HG03342 (cell line): ENCODE measurements around the gene GNB4.

Experiments used
- ATAC-seq: cut with Tn5 transposase; IDR thresholded peaks from one replicate; pipeline ENCODE4 v1.9.1; 2021; ENCODE audit warnings: mild to moderate bottlenecking, moderate library complexity; ENCODE audit not compliant: unreplicated experiment

The GNB4 gene

DNA sequence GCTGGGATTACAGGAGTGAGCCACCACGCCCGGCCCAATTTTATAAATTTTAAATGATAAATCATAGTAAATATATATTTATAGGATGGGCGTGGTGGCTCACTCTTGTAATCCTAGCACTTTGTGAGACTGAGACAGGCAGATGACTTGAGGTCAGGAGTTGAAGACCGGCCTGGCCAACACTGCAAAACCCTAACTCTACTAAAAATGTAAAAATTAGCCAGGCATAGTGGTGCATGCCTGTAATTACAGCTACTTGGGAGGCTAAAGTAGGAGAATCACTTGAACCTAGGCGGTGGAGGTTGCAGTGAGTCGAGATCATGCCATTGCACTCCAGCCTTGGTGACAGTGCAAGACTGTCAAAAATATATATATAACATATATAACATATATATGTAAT lies 77.3 kb downstream of the GNB4 start:
- no peak for ATAC-seq

- no peak for ATAC-seq
Measured at GRCh38 chr3:179369621-179370020, 81.6 kb downstream of the GNB4 start.

DNA sequence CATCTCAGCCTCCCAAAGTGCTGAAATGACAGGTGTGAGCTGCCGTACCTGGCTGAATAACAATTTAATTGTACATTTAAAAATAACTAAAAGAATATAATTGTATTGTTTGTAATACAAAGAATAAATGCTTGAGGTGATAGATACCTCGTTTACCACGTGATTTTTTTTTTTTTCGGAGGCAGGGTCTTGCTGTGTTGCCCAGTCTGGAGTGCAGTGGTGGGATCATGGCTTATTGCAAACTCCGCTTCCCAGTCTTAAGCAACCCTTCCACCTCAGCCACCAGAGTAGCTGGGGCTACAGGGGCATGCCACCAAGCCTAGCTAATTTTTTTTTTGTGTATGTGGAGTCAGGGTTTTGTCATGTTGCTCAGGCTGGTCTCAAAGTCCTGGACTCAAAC lies 87.9 kb downstream of the GNB4 start:
- no peak for ATAC-seq

DNA sequence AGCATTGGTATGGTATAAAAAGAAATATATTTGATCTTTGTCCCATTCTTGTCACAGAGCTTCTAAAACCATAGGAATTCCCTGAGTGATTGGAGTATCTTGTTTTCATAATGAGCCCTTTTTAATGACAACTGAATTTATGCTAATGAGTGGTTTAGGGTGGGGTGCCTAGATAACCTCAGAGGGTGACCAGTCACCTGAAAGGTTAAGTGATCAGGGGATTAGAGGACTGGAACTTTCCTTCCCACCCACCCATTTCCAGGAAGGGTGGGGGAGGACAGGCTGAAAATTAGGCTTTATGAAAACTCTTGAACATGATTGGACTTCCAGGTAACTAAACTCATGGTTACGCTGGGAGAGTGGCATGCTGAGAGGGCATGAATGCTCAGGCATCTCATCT lies 95.3 kb downstream of the GNB4 start:
- no peak for ATAC-seq

DNA sequence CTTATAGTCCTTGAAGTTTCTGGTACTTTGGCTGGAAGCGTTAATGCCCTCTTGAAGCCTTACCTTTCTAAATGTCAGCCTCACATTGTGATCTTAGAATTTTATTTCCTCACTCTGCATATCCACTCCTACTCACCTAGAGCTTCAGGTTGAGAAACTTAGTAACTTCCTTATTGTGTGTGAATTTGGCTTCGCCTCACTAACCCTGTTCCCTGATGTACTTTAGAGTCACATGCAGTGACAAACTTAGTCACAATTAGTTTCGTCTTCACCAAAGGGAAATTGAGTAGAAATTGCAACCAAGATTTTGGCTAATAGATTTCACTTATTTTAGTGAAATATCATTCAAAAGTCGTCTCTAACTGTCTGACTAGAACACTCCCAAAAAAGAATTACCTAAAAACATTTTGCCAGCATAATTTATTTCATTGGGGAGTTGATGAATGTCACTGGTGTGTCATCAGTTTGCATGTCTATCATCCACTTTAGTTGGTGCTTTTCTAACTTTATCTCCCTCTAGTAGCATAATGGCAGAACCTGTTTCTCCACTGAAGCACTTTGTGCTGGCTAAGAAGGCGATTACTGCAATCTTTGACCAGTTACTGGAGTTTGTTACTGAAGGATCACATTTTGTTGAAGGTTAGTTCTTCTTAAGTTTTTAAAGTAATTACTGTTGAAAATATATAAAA lies 102.8 kb downstream of the GNB4 start:
- peak; percentile 55 for ATAC-seq

GRCh38 chr3:179347345-179348194 lies 103.7 kb downstream of the GNB4 start, which contains the start of gene MFN1:
MFN1 (plus strand) TSS chr3:179347709; CDS start chr3:179348852, 1,143 bp downstream.
- peak; percentile 91 for ATAC-seq
